Heart right ventricle (tissue), 16 donors: ENCODE results near the gene XPO1. TPM values are rescaled to one million over a fixed set of nuclear protein-coding genes. Genes with fewer than 3 reads are reported as not detected.
"Not testable (repeated sequence)": the region's sequence is repeated elsewhere in the genome, so short reads cannot be mapped to it uniquely, and the experiment has no call there.

Experiments used
- ATAC-seq, 8 donors: fragments of 200-7000 bp; cut with Tn5 transposase; one replicate each; pipeline ENCODE4 v1.9.1; 2020; ENCODE audit warnings: mild to moderate bottlenecking in 8 of 8, moderate library complexity in 8 of 8, moderate number of reproducible peaks in 1 of 8
- DNase-seq, 2 donors: peaks; one replicate each; pipeline ENCODE4 v3.0.0-alpha.2; 2020
- H3K27ac ChIP-seq, 10 donors: fragments of 200-600 bp; sonication (generic) in 2 of 10; one replicate each; pipeline versions ENCODE4 v1.5.0 to v1.8.0; 2020 to 2022; ENCODE audit warnings: mild to moderate bottlenecking in 3 of 10
- H3K27me3 ChIP-seq, 7 donors: fragments of 200-600 bp; one replicate each; pipeline ENCODE4 v1.8.0; 2021 to 2022; ENCODE audit warnings: mild to moderate bottlenecking in 2 of 7
- H3K36me3 ChIP-seq, 9 donors: fragments of 200-600 bp; sonication (generic) in 1 of 9; one replicate each; pipeline versions ENCODE4 v1.5.0 to v1.8.0; 2020 to 2022; ENCODE audit warnings: mild to moderate bottlenecking in 2 of 9
- H3K4me1 ChIP-seq, 9 donors: fragments of 200-600 bp; sonication (generic) in 1 of 9; one replicate each; pipeline versions ENCODE4 v1.5.0 to v1.8.0; 2020 to 2022; ENCODE audit warnings: mild to moderate bottlenecking in 4 of 9
- H3K4me3 ChIP-seq, 10 donors: fragments of 200-600 bp; sonication (generic) in 2 of 10; one replicate each; pipeline versions ENCODE4 v1.5.0 to v1.8.0; 2020 to 2022; ENCODE audit warnings: mild to moderate bottlenecking in 7 of 10, moderate library complexity in 2 of 10
- H3K9me3 ChIP-seq, 11 donors: fragments of 200-600 bp in 10 of 11; sonication (generic) in 2 of 11; one replicate each; pipeline versions ENCODE4 v1.5.0 to v1.8.0; 2013 to 2022; ENCODE audit warnings: mild to moderate bottlenecking in 2 of 11, control low read depth in 1 of 11, moderate library complexity in 1 of 11
- CTCF ChIP-seq, 9 donors: fragments of 200-600 bp; sonication (generic) in 2 of 9; IDR thresholded peaks; one replicate each; pipeline versions ENCODE4 v1.5.0 to v1.8.0; 2021 to 2022; ENCODE audit warnings: antibody characterized with exemption in 9 of 9, mild to moderate bottlenecking in 5 of 9, moderate library complexity in 1 of 9
- WGBS, 2 donors: extraction: QIAGEN DNeasy Blood & Tissue Kit; methylation state at CpG; one replicate each; pipeline ENCODE4 v1.1.7; 2013; ENCODE audit warnings: inconsistent platforms in 1 of 2; 5-methylcytosine and 5-hydroxymethylcytosine counted together
- intact Hi-C, 10 donors: fragments of 100-400 bp; cut with DNase I; formaldehyde crosslinking; loops; one replicate each; pipeline versions ENCODE4 v1.11.1 to v1.14.2; 2022
- polyA plus RNA-seq, 2 donors: library from polyadenylated mRNA; stranded (reverse); fragments of 200-250 nt; gene quantifications; one replicate each; pipeline ENCODE4 v1.2.3, GENCODE V29; 2013
- total RNA-seq, 10 donors: library from RNA; stranded (reverse); fragmentation: NEBNext Ultra II Directional in 3 of 10; extraction: Animal tissue kit (Norgen Biotek cat#: 25700) in 3 of 10; gene quantifications; one replicate each; pipeline versions ENCODE4 v1.2.1 to v1.2.4, GENCODE V29; 2021 to 2023
- donor health status: Arrhythmogenic right ventricular cardiomyopathy.
- donor health status: ischemic (EF 13 %, LVEDD 7.1; RV severe dilation, severe dysfunction).
- donor health status: healthy with polysubstance abuse.
- donor health status: DM: no; HTN: yes; CAD: no.
- donor health status: DM: no; HTN: no; CAD: no.
- donor health status: ischemic (EF 25% LVEDD 6.9; RV normal size, moderate dysfunction).
- donor health status: ischemic (EF 25% LVEDD 5.7; RV mildly dilated, moderate dysfunction).
- donor health status: healthy.
- donor health status: DM: yes; HTN: yes; CAD: no.
- donor health status: Ischemic cardiomyopathy.
- donor health status: ischemic (EF 35%, LVEDD 5.7; RV mildly dilated, moderate dysfunction).
- donor health status: nonischemic (EF 11% LVEDD 7.7; RV severe dilation, severe dysfunction).
- donor health status: DM: yes; HTN: yes; CAD: no.
- donor health status: PGD.
- donor health status: ischemic (EF 29% LVEDD 5.4; RV normal size, mild dysfunction).
- donor health status: nonischemic (EF 23%, LVEDD 6.1; RV moderate dilation, normal function).

XPO1 gene
- total and polyA plus RNA-seq, 12 donors, result 49.2 to 77.3 (median 66.3) TPM

GRCh38 chr2:61456070-61456745 lies 81.9 kb downstream of the XPO1 start:
- peak overlapping the region in 8 of 10 donors; percentile 15 to 78 (median 58) for H3K27ac ChIP-seq
- H3K9me3 ChIP-seq, result no peaks in the 10 kb centered on the region
- 64% methylated on average over 5 of the region's 5 CpGs for WGBS, 2 donors
- DNase-seq (no peak), ATAC-seq (peak; percentile 17 to 73 (median 60))
- H3K36me3 ChIP-seq, result peaks cover 0 to 9% (median 0%) of the 10 kb centered on the region in 9 donors
- no peak overlapping the region for H3K4me3 ChIP-seq
- peaks cover 3 to 69% (median 49%) of the 10 kb centered on the region in 9 donors for H3K4me1 ChIP-seq
- no peaks in the 10 kb centered on the region for H3K27me3 ChIP-seq
- intact Hi-C loops, result no loop called here
- TF ChIP-seq CTCF (IDR thresholded peaks at IDR 0.05), result no peak

GRCh38 chr2:61454972-61455371 lies 83.2 kb downstream of the XPO1 start:
- whole genome bisulfite sequencing, 2 donors, result 98 to 99% methylated on average over 8 of the region's 8 CpGs
- H3K27me3 ChIP-seq, DNase-seq, ATAC-seq, H3K4me3 ChIP-seq, H3K9me3 ChIP-seq, intact Hi-C loops, H3K36me3 ChIP-seq: not testable (repeated sequence)
- Histone ChIP-seq H3K4me1 (peaks cover 3 to 60% (median 43%) of the 10 kb centered on the region in 9 donors), H3K27ac (peak overlapping the region in 2 of 10 donors; percentile 35 to 78)

- Histone ChIP-seq H3K36me3 (no peaks in the 10 kb centered on the region), H3K4me3 (no peak overlapping the region), H3K27me3 (no peaks in the 10 kb centered on the region), H3K27ac (no peak overlapping the region), H3K9me3 (peaks cover 0 to 4% (median 0%) of the 10 kb centered on the region in 11 donors), H3K4me1 (peaks cover 3 to 54% (median 39%) of the 10 kb centered on the region in 9 donors)
- DNase-seq (no peak), ATAC-seq (no peak)
- WGBS, 2 donors, result 93 to 94% methylated on average over 5 of the region's 5 CpGs
- intact Hi-C loops, result no loop called here
- no peak for TF ChIP-seq CTCF (IDR thresholded peaks at IDR 0.05)
These were observed 83.8 kb downstream of the XPO1 start for GRCh38 chr2:61454383-61454782.

- Histone ChIP-seq H3K27me3 (no peaks in the 10 kb centered on the region), H3K4me1 (peaks cover 3 to 36% (median 20%) of the 10 kb centered on the region in 9 donors), H3K36me3 (peaks cover 0 to 7% (median 0%) of the 10 kb centered on the region in 9 donors), H3K27ac (no peak overlapping the region), H3K9me3 (peaks cover 0 to 11% (median 0%) of the 10 kb centered on the region in 11 donors), H3K4me3 (no peak overlapping the region)
- TF ChIP-seq CTCF (IDR thresholded peaks at IDR 0.05), result no peak
- WGBS, 2 donors, result 93% methylated on average over 8 of the region's 8 CpGs
- DNase-seq (no peak), ATAC-seq (no peak)
- intact Hi-C loops, result no loop called here
These were observed 85.8 kb downstream of the XPO1 start for GRCh38 chr2:61452392-61452791.

- ATAC-seq (no peak), DNase-seq (no peak)
- H3K27ac ChIP-seq, result no peak overlapping the region
- peaks cover 2 to 25% (median 8%) of the 10 kb centered on the region in 9 donors for H3K4me1 ChIP-seq
- H3K4me3 ChIP-seq, result no peak overlapping the region
- peaks cover 0 to 11% (median 0%) of the 10 kb centered on the region in 11 donors for H3K9me3 ChIP-seq
- intact Hi-C loops, result no loop called here
- WGBS, 2 donors, result 93 to 95% methylated on average over 9 of the region's 9 CpGs
- TF ChIP-seq CTCF (IDR thresholded peaks at IDR 0.05), result no peak
- no peaks in the 10 kb centered on the region for H3K27me3 ChIP-seq
- peaks cover 0 to 7% (median 0%) of the 10 kb centered on the region in 9 donors for H3K36me3 ChIP-seq
These were observed 87.0 kb downstream of the XPO1 start for GRCh38 chr2:61451178-61451577.
